T-cell (primary cell): Measurements from ENCODE around the gene DDAH1. TPM values are rescaled to one million over a fixed set of nuclear protein-coding genes. Genes with fewer than 3 reads are reported as not detected.

Experiments used
- ATAC-seq, 4 experiments: fragments of 200-7000 bp in 3 of 4; fragments of 150-1000 bp in 1 of 4; cut with Tn5 transposase; replicated peaks in 1 of 4; 1 replicate in 3 of 4; 2 replicates in 1 of 4; pipeline ENCODE4 v1.10.0; 2021; ENCODE audit warnings: moderate library complexity in 3 of 4, mild to moderate bottlenecking in 2 of 4, moderate number of reproducible peaks in 1 of 4
- CTCF ChIA-PET, 2 donors: fragments of 300-600 bp; sonication (Branson Sonifier 250); formaldehyde crosslinking; loops; one replicate each; lab custom pipeline; 2022; ENCODE audit warnings: antibody characterized with exemption in 2 of 2; lab: Charles Lee
- POLR2A ChIA-PET, 2 donors: fragments of 300-600 bp; sonication (Branson Sonifier 250); formaldehyde crosslinking; loops; one replicate each; lab custom pipeline; 2022; ENCODE audit warnings: antibody characterized with exemption in 2 of 2; lab: Charles Lee
- DNase-seq, 35 experiments: peaks; one replicate each; pipeline versions ENCODE4 v3.0.0 to v3.0.0-alpha.2; 2013 to 2023
- H3K27ac ChIP-seq: one replicate; pipeline ENCODE4 v1.5.1; 2013; ENCODE audit warnings: low read length
- H3K27me3 ChIP-seq, 2 experiments: replicated peaks in 1 of 2; 1 replicate in 1 of 2; 2 replicates in 1 of 2; pipeline versions ENCODE4 v1.6.1 to v1.7.0; 2013; ENCODE audit warnings: low read length in 1 of 2, mixed read lengths in 1 of 2; ENCODE audit not compliant: control insufficient read depth in 2 of 2, insufficient read depth in 2 of 2; ENCODE audit errors: extremely low read depth in 1 of 2
- H3K36me3 ChIP-seq, 2 donors: 1 replicate in 1 of 2; 2 replicates in 1 of 2; pipeline versions ENCODE4 v1.6.1 to v1.7.0; 2013; ENCODE audit warnings: low read length in 1 of 2; ENCODE audit not compliant: control insufficient read depth in 2 of 2, insufficient read depth in 1 of 2; ENCODE audit errors: extremely low read depth in 1 of 2
- H3K4me1 ChIP-seq, 2 experiments: 1 replicate in 1 of 2; 2 replicates in 1 of 2; pipeline versions ENCODE4 v1.6.1 to v1.7.0; 2013; ENCODE audit warnings: low read length in 2 of 2, mixed read lengths in 1 of 2; ENCODE audit not compliant: insufficient read depth in 2 of 2, control insufficient read depth in 1 of 2; ENCODE audit errors: extremely low read depth in 1 of 2
- H3K4me3 ChIP-seq, 2 donors: 1 replicate in 1 of 2; 2 replicates in 1 of 2; pipeline versions ENCODE4 v1.5.1 to v1.7.0; 2013; ENCODE audit warnings: mild to moderate bottlenecking in 2 of 2, low read length in 1 of 2, moderate library complexity in 1 of 2; ENCODE audit not compliant: control insufficient read depth in 1 of 2; ENCODE audit errors: extremely low read depth in 1 of 2
- H3K9me3 ChIP-seq: 2 replicates; pipeline ENCODE4 v1.7.0; 2013
- H3K27ac Mint-ChIP-seq, 2 donors: one replicate each; pipeline ENCODE4 v1.8.0; 2020 to 2021; ENCODE audit warnings: mild to moderate bottlenecking in 2 of 2, mixed read lengths in 2 of 2
- H3K27me3 Mint-ChIP-seq, 2 donors: one replicate each; pipeline ENCODE4 v1.8.0; 2021 to 2022; ENCODE audit warnings: mixed read lengths in 2 of 2
- H3K36me3 Mint-ChIP-seq: one replicate; pipeline ENCODE4 v1.8.0; 2021; ENCODE audit warnings: mixed read lengths
- H3K4me1 Mint-ChIP-seq, 3 donors: one replicate each; pipeline ENCODE4 v1.8.0; 2020 to 2022; ENCODE audit warnings: mixed read lengths in 3 of 3, mild to moderate bottlenecking in 1 of 3
- H3K4me3 Mint-ChIP-seq, 3 donors: one replicate each; pipeline ENCODE4 v1.8.0; 2020 to 2022; ENCODE audit warnings: mild to moderate bottlenecking in 3 of 3, mixed read lengths in 3 of 3, moderate library complexity in 3 of 3
- H3K9me3 Mint-ChIP-seq, 3 donors: one replicate each; pipeline ENCODE4 v1.8.0; 2020 to 2022; ENCODE audit warnings: mixed read lengths in 3 of 3
- WGBS: methylation state at CpG from one replicate; pipeline ENCODE4 v1.1.5; 2013; ENCODE audit warnings: missing lambda C conversion rate; ENCODE audit not compliant: insufficient coverage; 5-methylcytosine and 5-hydroxymethylcytosine counted together
- total RNA-seq, 35 experiments: library from RNA in 6 of 35; stranded (reverse) in 6 of 35; fragments of 120-200 nt in 1 of 35; gene quantifications; one replicate each; pipeline versions ENCODE4 v1.2.1 to v1.2.4 and lab custom pipeline; 2013 to 2026

The DDAH1 gene
- total RNA-seq, 5 donors from 2014 or later (not counting 1 experiment from before 2014, with no cell fraction given), result 0.16 to 0.47 (median 0.32) TPM; not detected in 2

- H3K4me3 ChIP-seq, result no peak overlapping the region
- Mint-ChIP-seq H3K27ac (no peak overlapping the region), H3K4me1 (peaks cover 6 to 14% (median 12%) of the 10 kb centered on the region in 3 donors), H3K27me3 (peaks cover 0 to 7% of the 10 kb centered on the region in 2 donors), H3K4me3 (no peak overlapping the region), H3K36me3 (peaks cover 6% of the 10 kb centered on the region), H3K9me3 (peaks cover 12 to 17% (median 12%) of the 10 kb centered on the region in 3 donors)
- peaks cover 0 to 13% of the 10 kb centered on the region in 2 experiments for H3K27me3 ChIP-seq
- H3K9me3 ChIP-seq, result no peaks in the 10 kb centered on the region
- ATAC-seq (no peak), DNase-seq (no peak)
- ChIA-PET CTCF (no interaction called here), POLR2A (no interaction called here)
- H3K4me1 ChIP-seq, result no peaks in the 10 kb centered on the region
- WGBS, result no CpG with 5 or more reads among the region's 6 CpGs
- no peaks in the 10 kb centered on the region for H3K36me3 ChIP-seq
- no peak overlapping the region for H3K27ac ChIP-seq
Measured at GRCh38 chr1:85330711-85331290, 134.2 kb downstream of the DDAH1 start.

GRCh38 chr1:85330214-85330631, 134.7 kb downstream of the DDAH1 start:
- H3K4me1 ChIP-seq, result no peaks in the 10 kb centered on the region
- ATAC-seq, result no peak
- peaks cover 12 to 17% (median 12%) of the 10 kb centered on the region in 3 donors for H3K9me3 Mint-ChIP-seq
- H3K36me3 ChIP-seq, result no peaks in the 10 kb centered on the region
- ChIA-PET CTCF (no interaction called here), POLR2A (no interaction called here)
- peaks cover 0 to 13% of the 10 kb centered on the region in 2 experiments for H3K27me3 ChIP-seq
- H3K27me3 Mint-ChIP-seq, result peaks cover 0 to 7% of the 10 kb centered on the region in 2 donors
- no CpG with 5 or more reads among the region's 3 CpGs for WGBS
- no peak overlapping the region for H3K27ac ChIP-seq
- peaks cover 6% of the 10 kb centered on the region for H3K36me3 Mint-ChIP-seq
- no peak overlapping the region for H3K4me3 Mint-ChIP-seq
- no peak overlapping the region for H3K4me3 ChIP-seq
- DNase-seq, result no peak
- H3K4me1 Mint-ChIP-seq, result peaks cover 6 to 14% (median 12%) of the 10 kb centered on the region in 3 donors
- no peaks in the 10 kb centered on the region for H3K9me3 ChIP-seq
- no peak overlapping the region for H3K27ac Mint-ChIP-seq

DNA sequence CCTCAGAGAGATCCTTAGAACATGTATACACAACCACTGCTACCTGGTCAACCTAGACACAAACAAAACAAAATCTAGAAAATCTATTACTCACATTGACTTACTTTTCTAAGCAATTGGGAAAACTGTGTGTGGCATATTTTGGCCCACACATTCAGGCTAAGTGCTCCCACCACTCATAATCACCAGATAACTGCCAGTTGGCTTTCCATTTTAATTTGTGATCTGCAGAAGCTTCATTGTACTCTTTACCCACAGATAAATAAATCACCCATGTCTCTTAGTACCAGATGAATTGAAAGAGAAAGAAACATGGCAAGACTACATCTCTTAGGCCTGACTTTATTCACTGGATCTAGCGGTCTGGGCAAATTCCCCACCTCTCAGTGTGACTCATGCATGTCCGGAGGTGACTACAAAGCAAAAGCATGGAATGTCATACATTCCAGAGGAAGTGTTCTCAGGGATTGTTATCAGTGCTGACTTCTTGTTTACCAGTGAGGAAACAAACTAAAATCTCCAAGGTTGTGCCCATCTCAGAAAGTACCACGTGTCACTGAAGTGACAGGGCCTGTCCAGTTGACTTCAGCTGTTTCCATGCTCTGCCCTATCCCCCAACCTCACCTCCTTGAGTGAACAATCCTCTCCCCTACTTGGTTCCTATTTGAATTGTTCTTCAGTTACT, 136.1 kb downstream of the DDAH1 start:
- peaks cover 0 to 7% of the 10 kb centered on the region in 2 donors for H3K27me3 Mint-ChIP-seq
- H3K27me3 ChIP-seq, result peaks cover 0 to 13% of the 10 kb centered on the region in 2 experiments
- POLR2A ChIA-PET, result no interaction called here
- DNase-seq (no peak), ATAC-seq (no peak)
- 71% methylated on average over 3 of the region's 3 CpGs for WGBS
- no peaks in the 10 kb centered on the region for H3K36me3 ChIP-seq
- H3K4me1 Mint-ChIP-seq, result peaks cover 0 to 3% (median 0%) of the 10 kb centered on the region in 3 donors
- H3K4me1 ChIP-seq, result no peaks in the 10 kb centered on the region
- H3K27ac ChIP-seq, result no peak overlapping the region
- H3K4me3 Mint-ChIP-seq, result no peak overlapping the region
- CTCF ChIA-PET, result no interaction called here
- no peaks in the 10 kb centered on the region for H3K9me3 ChIP-seq
- H3K27ac Mint-ChIP-seq, result no peak overlapping the region
- H3K4me3 ChIP-seq, result no peak overlapping the region
- peaks cover 6% of the 10 kb centered on the region for H3K36me3 Mint-ChIP-seq
- H3K9me3 Mint-ChIP-seq, result peaks cover 9 to 12% (median 10%) of the 10 kb centered on the region in 3 donors

- ChIA-PET CTCF (no interaction called here), POLR2A (no interaction called here)
- Mint-ChIP-seq H3K4me1 (no peaks in the 10 kb centered on the region), H3K36me3 (no peaks in the 10 kb centered on the region), H3K27me3 (peaks cover 0 to 7% of the 10 kb centered on the region in 2 donors), H3K9me3 (peaks cover 0 to 5% (median 0%) of the 10 kb centered on the region in 3 donors), H3K27ac (no peak overlapping the region), H3K4me3 (no peak overlapping the region)
- no peaks in the 10 kb centered on the region for H3K4me1 ChIP-seq
- ATAC-seq (no peak), DNase-seq (no peak)
- H3K9me3 ChIP-seq, result no peaks in the 10 kb centered on the region
- no CpG with 5 or more reads among the region's 2 CpGs for WGBS
- H3K27ac ChIP-seq, result no peak overlapping the region
- H3K27me3 ChIP-seq, result peaks cover 0 to 10% of the 10 kb centered on the region in 2 experiments
- no peaks in the 10 kb centered on the region for H3K36me3 ChIP-seq
- H3K4me3 ChIP-seq, result no peak overlapping the region
Measured at GRCh38 chr1:85327759-85328158, 137.2 kb downstream of the DDAH1 start.

DNA sequence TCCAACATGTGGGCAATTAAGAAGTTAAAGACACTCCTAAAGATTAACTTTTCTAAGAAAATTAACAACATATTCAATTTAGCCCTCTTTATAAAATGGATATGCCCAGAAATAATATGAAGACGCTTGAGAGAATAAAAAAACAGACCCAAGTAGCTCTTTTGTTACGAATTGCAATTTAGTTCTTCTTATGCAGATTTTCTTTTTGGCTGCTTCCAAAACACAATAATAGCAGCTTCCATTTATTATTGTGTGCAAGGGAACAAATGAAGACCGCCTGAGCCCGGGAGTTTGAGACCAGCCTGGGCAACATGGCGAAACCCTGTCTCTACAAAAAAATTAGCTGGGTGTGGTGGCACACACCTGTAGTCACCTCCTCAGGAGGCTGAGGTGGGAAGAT, 138.1 kb downstream of the DDAH1 start:
- Mint-ChIP-seq H3K27ac (no peak overlapping the region), H3K27me3 (peaks cover 0 to 9% of the 10 kb centered on the region in 2 donors), H3K4me1 (no peaks in the 10 kb centered on the region), H3K4me3 (no peak overlapping the region), H3K36me3 (no peaks in the 10 kb centered on the region), H3K9me3 (peaks cover 0 to 5% (median 0%) of the 10 kb centered on the region in 3 donors)
- no peak for ATAC-seq
- WGBS, result no CpG with 5 or more reads among the region's 5 CpGs
- Histone ChIP-seq H3K36me3 (no peaks in the 10 kb centered on the region), H3K4me3 (no peak overlapping the region), H3K27me3 (peaks cover 0 to 2% of the 10 kb centered on the region in 2 experiments), H3K4me1 (no peaks in the 10 kb centered on the region), H3K9me3 (no peaks in the 10 kb centered on the region), H3K27ac (no peak overlapping the region)
- DNase-seq, result no peak
- CTCF ChIA-PET, result no interaction called here
- POLR2A ChIA-PET, result no interaction called here

- no peak for ATAC-seq
- ChIA-PET POLR2A (no interaction called here), CTCF (no interaction called here)
- no peak for DNase-seq
- 60% methylated on average over 1 of the region's 2 CpGs for WGBS
- Mint-ChIP-seq H3K9me3 (no peaks in the 10 kb centered on the region), H3K27ac (no peak overlapping the region), H3K4me1 (no peaks in the 10 kb centered on the region), H3K36me3 (no peaks in the 10 kb centered on the region), H3K27me3 (peaks cover 0 to 9% of the 10 kb centered on the region in 2 donors), H3K4me3 (no peak overlapping the region)
- H3K36me3 ChIP-seq, result no peaks in the 10 kb centered on the region
- no peaks in the 10 kb centered on the region for H3K9me3 ChIP-seq
- no peaks in the 10 kb centered on the region for H3K4me1 ChIP-seq
- H3K27ac ChIP-seq, result no peak overlapping the region
- no peaks in the 10 kb centered on the region for H3K27me3 ChIP-seq
- no peak overlapping the region for H3K4me3 ChIP-seq
Measured at GRCh38 chr1:85326336-85326735, 138.6 kb downstream of the DDAH1 start.
